ENCODE data around the gene ACKR4.

GRCh38 chr3:132549890-132550578 lies 47.0 kb upstream of the ACKR4 start:
- TF ChIP-seq POLR2A (IDR thresholded peaks at IDR 0.05; ENCODE audit: low read length) (no peak), GATA1 (IDR thresholded peaks at IDR 0.05; ENCODE audit: low read depth, low read length) (no peak)
